AG09319 (cell line): ENCODE measurements around the gene PFKP.
A peak's percentile ranks its signal among the peaks of the same experiment; 100 is the strongest.

ENCODE experiments used
- DNase-seq: peaks from one replicate; pipeline ENCODE4 v3.0.0-alpha.2; 2010; ENCODE audit warnings: low read depth; ENCODE audit errors: extremely low read depth
- CTCF ChIP-seq: IDR thresholded peaks from 2 replicates; pipeline ENCODE4 v1.5.1; 2011; ENCODE audit warnings: low read depth, mild to moderate bottlenecking, inconsistent platforms, low read length, moderate library complexity

The PFKP gene

GRCh38 chr10:3065622-3066021 lies 1.7 kb upstream of the PFKP start:
- DNase-seq, result no peak
- TF ChIP-seq CTCF, result no peak

GRCh38 chr10:3066317-3067117 lies 831 bp upstream of the PFKP start:
- DNase-seq, result no peak
- TF ChIP-seq CTCF, result no peak

GRCh38 chr10:3067859-3068179 lies 471 bp downstream of the PFKP start:
- no peak for DNase-seq
- TF ChIP-seq CTCF, result no peak

- TF ChIP-seq CTCF, result peak; percentile 48
- no peak for DNase-seq
Measured at GRCh38 chr10:3068201-3068967, 1.0 kb downstream of the PFKP start.

- no peak for DNase-seq
- no peak for TF ChIP-seq CTCF
Measured at GRCh38 chr10:3068968-3069737, 1.8 kb downstream of the PFKP start.

GRCh38 chr10:3069876-3070275 lies 2.5 kb downstream of the PFKP start:
- DNase-seq, result no peak
- TF ChIP-seq CTCF, result no peak
